PC-9 (cell line): ENCODE results near the gene MAPKAPK5. TPM values are rescaled to one million over a fixed set of nuclear protein-coding genes. Genes with fewer than 3 reads are reported as not detected.
"Not testable (repeated sequence)": the region's sequence is repeated elsewhere in the genome, so short reads cannot be mapped to it uniquely, and the experiment has no call there.

Source experiments
- BruUV-seq: library from RNA; stranded (reverse); fragments of 400-500 nt; replicated peaks from 2 replicates; lab custom pipeline; 2021; lab: Mats Ljungman, UMichigan
- CTCF ChIA-PET: fragments of 300-600 bp; sonication (Branson Sonifier 250); formaldehyde crosslinking; loops from one replicate; lab custom pipeline; 2022; ENCODE audit warnings: antibody characterized with exemption; lab: Charles Lee
- POLR2A ChIA-PET: fragments of 300-600 bp; sonication (Branson Sonifier 250); formaldehyde crosslinking; loops from one replicate; lab custom pipeline; 2022; ENCODE audit warnings: antibody characterized with exemption; ENCODE audit not compliant: unreplicated experiment; lab: Charles Lee
- DNase-seq, 2 experiments: peaks; one replicate each; pipeline versions ENCODE4 v3.0.0 to v3.0.0-alpha.2; 2015 to 2022; ENCODE audit warnings: mixed read lengths in 1 of 2
- H2AFZ ChIP-seq: fragments of 200-600 bp; sonication (generic); 2 replicates; pipeline ENCODE4 v1.8.1; 2017; ENCODE audit warnings: antibody characterized with exemption
- H3F3A ChIP-seq: fragments of 200-600 bp; sonication (generic); 2 replicates; pipeline ENCODE4 v1.8.1; 2017; ENCODE audit warnings: antibody characterized with exemption, mild to moderate bottlenecking, low read depth; ENCODE audit not compliant: insufficient read depth
- H3K27ac ChIP-seq: fragments of 200-600 bp; sonication (generic); 2 replicates; pipeline ENCODE4 v1.6.1; 2016; ENCODE audit warnings: mixed run types
- H3K27me3 ChIP-seq: fragments of 200-600 bp; sonication (generic); 2 replicates; pipeline ENCODE4 v1.6.1; 2016; ENCODE audit warnings: low read depth, mixed run types; ENCODE audit not compliant: insufficient read depth
- H3K36me3 ChIP-seq: fragments of 200-600 bp; sonication (generic); 2 replicates; pipeline ENCODE4 v1.6.1; 2016; ENCODE audit warnings: low read depth, mixed run types
- H3K4me1 ChIP-seq: fragments of 200-600 bp; sonication (generic); replicated peaks from 2 replicates; pipeline ENCODE4 v1.6.1; 2016; ENCODE audit warnings: mixed run types; ENCODE audit not compliant: insufficient read depth
- H3K4me2 ChIP-seq: fragments of 200-600 bp; sonication (generic); 2 replicates; pipeline ENCODE4 v1.6.1; 2017; ENCODE audit warnings: mixed run types
- H3K4me3 ChIP-seq: fragments of 200-600 bp; sonication (generic); 2 replicates; pipeline ENCODE4 v1.6.1; 2016; ENCODE audit warnings: mixed run types
- H3K79me2 ChIP-seq: fragments of 200-600 bp; sonication (generic); 2 replicates; pipeline ENCODE4 v1.6.1; 2017; ENCODE audit warnings: low read depth, mixed run types
- H3K9me2 ChIP-seq: fragments of 200-600 bp; sonication (generic); 2 replicates; pipeline ENCODE4 v1.8.1; 2017; ENCODE audit warnings: mild to moderate bottlenecking; ENCODE audit not compliant: insufficient read depth
- H3K9me3 ChIP-seq: fragments of 200-600 bp; sonication (generic); 2 replicates; pipeline ENCODE4 v1.8.1; 2016; ENCODE audit warnings: low read depth; ENCODE audit not compliant: insufficient read depth
- H4K20me1 ChIP-seq: fragments of 200-600 bp; sonication (generic); 2 replicates; pipeline ENCODE4 v1.8.1; 2017; ENCODE audit not compliant: insufficient read depth
- CTCF ChIP-seq: fragments of 200-600 bp; sonication (generic); conservative IDR thresholded peaks from 2 replicates; pipeline ENCODE4 v1.6.1; 2017; ENCODE audit warnings: mixed run types, antibody characterized with exemption, mild to moderate bottlenecking, moderate library complexity
- EZH2 ChIP-seq: fragments of 200-600 bp; sonication (generic); IDR thresholded peaks from 2 replicates; pipeline ENCODE4 v1.8.0; 2017; ENCODE audit warnings: antibody characterized with exemption, low read depth
- intact Hi-C: fragments of 100-400 bp; cut with micrococcal nuclease; formaldehyde crosslinking; loops from one replicate; pipeline ENCODE4 v1.10.0; 2022; ENCODE audit not compliant: unreplicated experiment
- total RNA-seq: library from RNA; stranded (reverse); gene quantifications from 2 replicates; pipeline ENCODE4 v1.2.3, GENCODE V29; 2021

Gene MAPKAPK5
- total RNA-seq, 1 experiment from 2014 or later, result 45.0 TPM

- no peaks in the 10 kb centered on the region for H3K9me2 ChIP-seq
- no peaks in the 10 kb centered on the region for H4K20me1 ChIP-seq
- H3K27me3 ChIP-seq, result peaks cover 4% of the 10 kb centered on the region; the same call in 1 of the 2 replicates
- no peak overlapping the region for H3K4me3 ChIP-seq
- no peaks in the 10 kb centered on the region for H3K9me3 ChIP-seq
- peaks cover 17% of the 10 kb centered on the region for H3K4me1 ChIP-seq
- TF ChIP-seq EZH2 (no peak), CTCF (no peak)
- CTCF ChIA-PET, result interaction anchor here (0.7 kb wide), 1 partner anchor 21 kb away, joined by 4 read pairs; no protein-coding TSS in a partner anchor
- BruUV-seq, result no TSS peak
- POLR2A ChIA-PET, result interaction anchor here (0.6 kb wide), 1 partner anchor 50 kb away, joined by 4 read pairs; the partner anchor contains the start of gene ALDH2
- no peak overlapping the region for H3K27ac ChIP-seq
- no peak overlapping the region for H3K4me2 ChIP-seq
- H3F3A ChIP-seq, result peaks cover 27% of the 10 kb centered on the region
- intact Hi-C loops, result no loop called here
- H3K36me3 ChIP-seq, result no peaks in the 10 kb centered on the region
- DNase-seq, result no peak
- H2AFZ ChIP-seq, result no peak overlapping the region
- no peaks in the 10 kb centered on the region for H3K79me2 ChIP-seq
These were observed 25.9 kb upstream of the MAPKAPK5 start for GRCh38 chr12:111816065-111816615.

GRCh38 chr12:111816898-111817297 lies 25.1 kb upstream of the MAPKAPK5 start:
- intact Hi-C loops, H3K4me3 ChIP-seq, H4K20me1 ChIP-seq, H3K27ac ChIP-seq, H3K9me3 ChIP-seq, CTCF ChIA-PET, H2AFZ ChIP-seq, H3K27me3 ChIP-seq, H3K36me3 ChIP-seq, H3K4me2 ChIP-seq, DNase-seq, POLR2A ChIA-PET, BruUV-seq, H3K79me2 ChIP-seq, H3K9me2 ChIP-seq: not testable (repeated sequence)
- peaks cover 17% of the 10 kb centered on the region for H3K4me1 ChIP-seq
- H3F3A ChIP-seq, result peaks cover 27% of the 10 kb centered on the region

- Histone ChIP-seq H3K27ac (no peak overlapping the region), H3K4me3 (no peak overlapping the region), H4K20me1 (no peaks in the 10 kb centered on the region), H3K4me2 (no peak overlapping the region), H3K4me1 (peaks cover 17% of the 10 kb centered on the region), H2AFZ (no peak overlapping the region), H3K9me2 (no peaks in the 10 kb centered on the region), H3K9me3 (no peaks in the 10 kb centered on the region), H3F3A (peaks cover 18% of the 10 kb centered on the region), H3K27me3 (peaks cover 19% of the 10 kb centered on the region; the same call in 1 of the 2 replicates), H3K79me2 (no peaks in the 10 kb centered on the region), H3K36me3 (no peaks in the 10 kb centered on the region)
- no TSS peak for BruUV-seq
- intact Hi-C loops, result no loop called here
- TF ChIP-seq CTCF (no peak), EZH2 (no peak)
- POLR2A ChIA-PET, result interaction anchor here (0.6 kb wide), 1 partner anchor 29 kb away, joined by 8 read pairs; no protein-coding TSS in a partner anchor
- no peak for DNase-seq
- CTCF ChIA-PET, result no interaction called here
These were observed 23.7 kb upstream of the MAPKAPK5 start for GRCh38 chr12:111818340-111818739.
